NCI-H2107 (cell line): ENCODE data around the gene CRELD1.
A peak's percentile ranks its signal among the peaks of the same experiment; 100 is the strongest.

ENCODE experiments used
- DNase-seq: peaks from one replicate; lab custom pipeline; 2025; lab: John Stamatoyannopoulos, UW

The CRELD1 gene

GRCh38 chr3:9906480-9906879 is 27.2 kb upstream of the CRELD1 start:
- no peak for DNase-seq

GRCh38 chr3:9908286-9908685 is 25.3 kb upstream of the CRELD1 start:
- DNase-seq = no peak

DNA sequence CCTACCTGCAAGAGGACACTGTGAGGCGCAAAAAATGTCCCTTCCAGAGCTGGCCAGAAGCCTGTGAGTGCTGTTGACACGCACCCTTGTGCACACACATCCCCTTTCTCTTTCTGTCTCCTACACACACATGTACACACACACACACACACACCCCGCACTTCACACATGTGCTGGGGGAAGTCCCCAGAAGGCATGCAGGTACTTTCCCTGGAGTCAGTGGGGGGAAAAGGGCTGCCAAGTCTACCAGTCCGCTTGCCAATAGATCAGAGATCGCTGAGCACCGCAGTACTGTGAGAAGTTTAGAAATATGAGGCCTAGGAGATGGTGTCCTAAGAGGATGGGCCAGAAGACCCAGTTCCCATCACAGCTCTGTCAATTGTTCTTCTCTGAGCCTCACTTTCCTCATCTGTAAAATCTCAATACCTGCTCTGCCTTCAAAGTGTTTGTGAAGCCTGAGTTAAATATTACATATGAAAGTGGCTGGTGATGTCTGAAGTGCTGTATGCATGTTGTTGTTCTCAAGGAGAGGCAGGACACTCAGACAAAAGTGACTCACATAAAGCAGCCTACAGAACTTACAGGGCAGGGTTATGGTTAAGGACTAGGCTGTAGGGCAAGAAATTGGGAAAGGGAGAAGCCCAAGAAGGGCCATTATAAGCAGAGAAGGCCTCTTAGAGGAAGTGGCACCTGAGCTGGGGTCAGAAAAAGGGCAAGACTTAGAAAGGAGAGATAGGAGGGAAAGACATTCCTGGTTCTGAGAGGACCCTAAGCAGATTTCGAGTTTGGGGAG is 24.2 kb upstream of the CRELD1 start:
- no peak for DNase-seq

GRCh38 chr3:9911863-9912262 is 21.8 kb upstream of the CRELD1 start:
- DNase-seq = no peak

DNA sequence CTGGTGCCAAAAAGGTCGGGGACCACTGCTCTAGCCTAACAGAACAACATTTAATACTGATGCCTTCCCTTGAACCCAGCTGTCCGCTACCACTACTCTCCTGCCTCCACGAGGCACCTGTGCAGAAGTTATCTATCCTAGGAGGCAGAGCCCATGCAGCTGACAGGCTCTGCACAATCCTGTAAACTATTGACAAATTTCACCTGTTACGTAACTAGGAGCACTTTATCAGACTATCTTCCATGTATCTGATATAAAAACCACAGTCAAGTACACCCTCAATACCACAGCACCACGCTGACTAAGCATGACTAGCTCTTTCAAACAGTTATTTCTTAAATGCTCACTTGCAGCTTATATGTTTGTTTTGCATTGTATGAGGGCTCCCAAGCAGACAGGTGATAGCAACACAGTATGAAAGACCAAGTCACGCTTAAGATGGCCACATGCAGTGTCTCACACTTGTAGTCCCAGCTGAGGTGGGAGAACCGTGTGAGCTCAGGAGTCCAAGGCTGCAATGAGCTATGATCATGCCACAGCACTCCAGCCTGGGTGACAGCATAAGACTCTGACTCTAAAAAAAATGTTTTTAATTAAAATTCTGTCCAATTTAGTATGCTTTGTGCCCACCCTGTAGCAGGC is 21.2 kb upstream of the CRELD1 start:
- peak; percentile 46 for DNase-seq

GRCh38 chr3:9913601-9914000 is 20.0 kb upstream of the CRELD1 start:
- no peak for DNase-seq

DNA sequence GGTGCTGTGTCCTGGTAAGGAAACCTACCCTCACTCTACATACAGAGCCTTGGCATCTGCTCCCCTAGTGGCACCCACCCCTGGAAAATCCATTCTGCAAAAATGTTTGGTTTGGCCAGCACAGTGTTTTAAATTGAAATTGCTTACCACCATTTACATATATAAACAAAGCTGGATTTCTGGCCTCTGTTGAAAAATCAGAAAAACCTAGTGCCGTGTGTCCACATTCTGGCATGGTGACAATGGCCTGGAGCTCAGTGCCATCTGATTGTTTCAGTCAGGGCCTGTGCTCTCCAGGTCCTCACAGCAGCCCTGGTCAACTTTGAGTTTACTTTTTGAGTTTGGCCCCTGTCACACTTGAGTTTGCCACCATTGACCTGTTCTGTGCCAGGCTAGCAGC is 19.6 kb upstream of the CRELD1 start:
- no peak for DNase-seq

DNA sequence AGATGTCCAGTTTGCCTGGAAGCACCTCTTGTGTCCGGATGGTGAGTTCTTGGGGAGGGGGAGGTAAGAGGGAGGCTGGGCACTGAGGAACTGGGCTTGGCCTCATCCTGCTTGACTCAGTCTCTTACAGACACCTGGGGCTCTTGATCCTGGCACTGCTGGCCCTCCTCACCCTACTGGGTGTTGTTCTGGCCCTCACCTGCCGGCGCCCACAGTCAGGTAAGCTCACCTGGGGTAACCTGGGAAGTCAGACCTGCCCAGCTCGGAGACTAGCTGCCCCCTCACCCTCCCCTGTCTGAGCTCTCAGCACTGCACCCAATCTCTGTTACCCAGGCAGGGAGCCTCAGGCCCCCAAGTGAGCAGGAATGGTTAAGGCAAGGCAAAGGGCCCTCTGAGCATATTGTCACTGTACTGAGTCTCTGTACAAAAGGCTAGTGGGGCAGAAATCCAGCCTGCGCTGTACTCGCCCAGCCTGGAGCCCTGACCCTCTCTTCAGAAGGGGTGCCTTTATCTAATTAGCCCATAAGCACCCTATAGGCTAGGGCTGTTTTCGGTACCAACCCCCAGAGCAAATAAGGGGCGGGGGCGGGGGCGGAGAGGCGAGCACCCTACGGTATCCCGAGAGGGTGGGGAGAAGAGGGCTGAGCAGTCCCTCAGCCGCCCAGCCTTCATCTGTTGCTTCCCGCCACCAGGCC is 18.9 kb upstream of the CRELD1 start:
- no peak for DNase-seq

DNA sequence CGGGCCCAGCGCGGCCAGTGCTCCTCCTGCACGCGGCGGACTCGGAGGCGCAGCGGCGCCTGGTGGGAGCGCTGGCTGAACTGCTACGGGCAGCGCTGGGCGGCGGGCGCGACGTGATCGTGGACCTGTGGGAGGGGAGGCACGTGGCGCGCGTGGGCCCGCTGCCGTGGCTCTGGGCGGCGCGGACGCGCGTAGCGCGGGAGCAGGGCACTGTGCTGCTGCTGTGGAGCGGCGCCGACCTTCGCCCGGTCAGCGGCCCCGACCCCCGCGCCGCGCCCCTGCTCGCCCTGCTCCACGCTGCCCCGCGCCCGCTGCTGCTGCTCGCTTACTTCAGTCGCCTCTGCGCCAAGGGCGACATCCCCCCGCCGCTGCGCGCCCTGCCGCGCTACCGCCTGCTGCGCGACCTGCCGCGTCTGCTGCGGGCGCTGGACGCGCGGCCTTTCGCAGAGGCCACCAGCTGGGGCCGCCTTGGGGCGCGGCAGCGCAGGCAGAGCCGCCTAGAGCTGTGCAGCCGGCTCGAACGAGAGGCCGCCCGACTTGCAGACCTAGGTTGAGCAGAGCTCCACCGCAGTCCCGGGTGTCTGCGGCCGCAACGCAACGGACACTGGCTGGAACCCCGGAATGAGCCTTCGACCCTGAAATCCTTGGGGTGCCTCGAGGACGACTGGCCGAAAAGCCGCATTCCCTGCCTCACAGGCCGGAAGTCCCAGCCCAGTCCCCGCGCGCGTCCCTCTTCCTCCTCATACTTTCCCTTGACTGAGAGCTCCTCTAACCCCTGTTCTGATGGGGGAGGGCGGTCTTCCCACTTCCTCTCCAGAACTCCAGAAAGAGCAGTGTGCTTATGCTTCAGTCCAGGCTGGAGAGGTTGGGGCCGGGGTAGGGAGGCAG is 18.1 kb upstream of the CRELD1 start:
- DNase-seq = no peak

GRCh38 chr3:9916346-9916733 is 17.3 kb upstream of the CRELD1 start:
- DNase-seq = no peak

GRCh38 chr3:9916734-9917680 is 16.6 kb upstream of the CRELD1 start, which contains the start of gene IL17RC:
Gene IL17RC, plus strand, starts transcription at chr3:9917098. Its CDS starts 218 bp downstream, at chr3:9917316.
- peak; percentile 56 for DNase-seq

DNA sequence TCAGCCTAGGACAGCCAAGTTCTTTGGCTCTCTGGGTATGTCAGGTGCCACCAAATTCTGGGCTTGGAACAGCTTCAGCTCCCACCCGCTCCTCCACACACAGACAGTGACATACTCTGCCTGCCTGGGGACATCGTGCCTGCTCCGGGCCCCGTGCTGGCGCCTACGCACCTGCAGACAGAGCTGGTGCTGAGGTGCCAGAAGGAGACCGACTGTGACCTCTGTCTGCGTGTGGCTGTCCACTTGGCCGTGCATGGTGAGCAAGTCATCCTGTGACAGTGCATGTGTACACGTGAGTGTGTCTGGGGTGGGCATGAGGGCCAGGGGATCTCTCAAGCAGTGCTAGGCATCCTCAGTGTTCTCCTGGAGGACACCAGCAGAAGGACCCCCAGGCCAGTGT is 15.8 kb upstream of the CRELD1 start:
- no peak for DNase-seq

GRCh38 chr3:9918261-9919038 is 15.2 kb upstream of the CRELD1 start:
- no peak for DNase-seq

DNA sequence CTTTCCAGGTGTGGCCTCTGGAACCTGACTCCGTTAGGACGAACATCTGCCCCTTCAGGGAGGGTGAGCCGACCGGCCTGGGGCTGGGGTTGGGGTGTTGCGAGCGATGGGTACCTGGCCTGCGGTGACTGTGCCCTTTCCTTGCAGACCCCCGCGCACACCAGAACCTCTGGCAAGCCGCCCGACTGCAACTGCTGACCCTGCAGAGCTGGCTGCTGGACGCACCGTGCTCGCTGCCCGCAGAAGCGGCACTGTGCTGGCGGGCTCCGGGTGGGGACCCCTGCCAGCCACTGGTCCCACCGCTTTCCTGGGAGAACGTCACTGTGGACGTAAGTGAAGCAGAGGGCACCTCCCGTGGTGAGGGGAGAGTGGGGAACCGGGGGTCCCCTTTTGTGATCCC is 5.5 kb upstream of the CRELD1 start:
- no peak for DNase-seq

- DNase-seq = no peak
These were observed 2.7 kb upstream of the CRELD1 start for GRCh38 chr3:9930804-9931418.

DNA sequence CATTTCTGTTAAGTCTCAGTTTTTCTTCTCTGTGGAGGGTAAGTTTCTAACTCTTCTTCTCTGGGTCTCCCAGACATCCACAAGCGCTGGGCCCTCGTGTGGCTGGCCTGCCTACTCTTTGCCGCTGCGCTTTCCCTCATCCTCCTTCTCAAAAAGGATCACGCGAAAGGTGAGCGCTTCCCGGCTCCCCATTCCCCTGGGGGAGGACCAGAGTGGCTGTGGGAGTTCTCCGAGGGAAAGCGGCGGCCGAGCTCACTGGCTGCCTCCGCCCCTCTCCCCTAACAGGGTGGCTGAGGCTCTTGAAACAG is 1.1 kb upstream of the CRELD1 start:
- no peak for DNase-seq

DNA sequence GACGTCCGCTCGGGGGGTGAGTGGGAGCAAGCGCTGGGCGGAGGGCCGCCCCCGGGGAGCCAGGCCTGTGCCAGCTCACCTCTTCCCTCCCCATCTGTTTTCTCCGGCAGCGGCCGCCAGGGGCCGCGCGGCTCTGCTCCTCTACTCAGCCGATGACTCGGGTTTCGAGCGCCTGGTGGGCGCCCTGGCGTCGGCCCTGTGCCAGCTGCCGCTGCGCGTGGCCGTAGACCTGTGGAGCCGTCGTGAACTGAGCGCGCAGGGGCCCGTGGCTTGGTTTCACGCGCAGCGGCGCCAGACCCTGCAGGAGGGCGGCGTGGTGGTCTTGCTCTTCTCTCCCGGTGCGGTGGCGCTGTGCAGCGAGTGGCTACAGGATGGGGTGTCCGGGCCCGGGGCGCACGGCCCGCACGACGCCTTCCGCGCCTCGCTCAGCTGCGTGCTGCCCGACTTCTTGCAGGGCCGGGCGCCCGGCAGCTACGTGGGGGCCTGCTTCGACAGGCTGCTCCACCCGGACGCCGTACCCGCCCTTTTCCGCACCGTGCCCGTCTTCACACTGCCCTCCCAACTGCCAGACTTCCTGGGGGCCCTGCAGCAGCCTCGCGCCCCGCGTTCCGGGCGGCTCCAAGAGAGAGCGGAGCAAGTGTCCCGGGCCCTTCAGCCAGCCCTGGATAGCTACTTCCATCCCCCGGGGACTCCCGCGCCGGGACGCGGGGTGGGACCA is 632 bp upstream of the CRELD1 start:
- DNase-seq = peak; percentile 20

DNA sequence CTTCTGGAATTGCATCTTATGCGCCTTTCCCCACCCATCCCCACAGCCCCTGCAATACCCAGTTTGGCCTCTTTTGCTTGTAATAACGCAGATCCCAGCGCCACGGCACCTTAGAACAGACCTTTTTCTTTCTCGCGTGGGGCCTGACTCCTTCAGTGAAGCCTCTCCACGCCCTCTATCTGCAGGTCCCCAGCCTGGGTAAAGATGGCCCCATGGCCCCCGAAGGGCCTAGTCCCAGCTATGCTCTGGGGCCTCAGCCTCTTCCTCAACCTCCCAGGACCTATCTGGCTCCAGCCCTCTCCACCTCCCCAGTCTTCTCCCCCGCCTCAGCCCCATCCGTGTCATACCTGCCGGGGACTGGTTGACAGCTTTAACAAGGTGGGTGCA is 594 bp downstream of the CRELD1 start:
- DNase-seq = no peak

DNA sequence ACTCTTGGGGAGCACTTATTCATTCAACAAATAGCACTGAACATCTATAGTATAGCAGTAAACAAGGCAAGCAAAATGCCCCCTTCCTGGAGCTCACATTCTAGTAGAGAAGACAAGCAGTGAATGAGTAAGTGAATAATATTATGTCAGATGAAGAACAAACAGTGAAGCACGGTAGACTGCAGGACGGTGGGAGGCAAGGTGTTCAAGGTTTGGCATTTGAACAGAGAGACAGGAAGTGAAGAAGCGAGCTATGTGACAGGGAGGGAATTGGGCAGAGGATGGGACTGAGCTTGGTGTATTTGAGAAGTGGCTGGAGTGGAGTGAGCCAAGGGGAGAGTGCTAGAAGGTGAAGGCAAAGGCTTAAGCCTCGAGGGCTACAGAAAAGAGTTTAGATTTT is 1.4 kb downstream of the CRELD1 start:
- DNase-seq = no peak
